ENCODE results near the gene C1orf21. TPM values are rescaled to one million over a fixed set of nuclear protein-coding genes. Genes with fewer than 3 reads are reported as not detected.

C1orf21 gene
- total and polyA plus RNA-seq, 2 of the 4 experiments (the other 2 are of a cell fraction), result 6.4 to 9.9 TPM

- Histone ChIP-seq H2AFZ (replicated peaks; ENCODE audit: low read length, poor library complexity) (no peak overlapping the region), H3K9me1 (ENCODE audit: insufficient read depth, low read length) (no peaks in the 10 kb centered on the region), H3K4me2 (ENCODE audit: low read depth, low read length) (no peak overlapping the region), H3K4me3 (ENCODE audit: insufficient read depth, low read depth, low read length) (no peak overlapping the region), H2BK120ac (ENCODE audit: low read depth, low read length) (no peak overlapping the region), H2AK5ac (ENCODE audit: low read depth, low read length) (no peak overlapping the region), H3K4ac (ENCODE audit: low read depth, low read length) (no peak overlapping the region), H3K23ac (ENCODE audit: low read depth, low read length) (no peak overlapping the region), H3K9ac (ENCODE audit: low read depth, low read length) (no peak overlapping the region), H3K79me1 (ENCODE audit: low read depth in 1 of 2, low read length in 2 of 2) (no peaks in the 10 kb centered on the region), H2BK5ac (ENCODE audit: low read depth, low read length, poor library complexity, severe bottlenecking) (no peak overlapping the region), H2BK15ac (ENCODE audit: low read depth, low read length) (no peak overlapping the region), H3K27me3 (ENCODE audit: control insufficient read depth, insufficient read depth, low read length) (peaks cover 15% of the 10 kb centered on the region), H4K5ac (ENCODE audit: low read depth, low read length) (no peak overlapping the region), H3K14ac (replicated peaks; ENCODE audit: low read depth, low read length) (no peak overlapping the region), H2BK20ac (ENCODE audit: low read depth, low read length) (no peak overlapping the region), H3K18ac (ENCODE audit: low read depth, low read length) (no peak overlapping the region), H3K4me1 (ENCODE audit: control insufficient read depth, insufficient read depth, low read length) (no peaks in the 10 kb centered on the region), H3K27ac (ENCODE audit: insufficient read depth, low read length) (no peak overlapping the region), H3K56ac (ENCODE audit: extremely low read depth, insufficient read depth, low read length) (no peak overlapping the region), H2AK9ac (replicated peaks; ENCODE audit: low read depth, low read length, poor library complexity) (no peak overlapping the region), H4K8ac (ENCODE audit: low read depth in 2 of 2, low read length in 2 of 2) (no peak overlapping the region), H4K91ac (ENCODE audit: insufficient read depth, low read depth, low read length) (no peak overlapping the region), H3K9me3 (ENCODE audit: control insufficient read depth, insufficient read depth, low read length) (no peaks in the 10 kb centered on the region), H4K20me1 (ENCODE audit: insufficient read depth, low read length) (no peaks in the 10 kb centered on the region), H3K36me3 (ENCODE audit: control insufficient read depth, insufficient read depth, low read length) (no peaks in the 10 kb centered on the region)
- dilution Hi-C loops (cut with HindIII; ENCODE audit: low sequenced_read_pairs, unreplicated experiment), result no loop called here
- intact Hi-C loops (cut with micrococcal nuclease), result loop anchor here (5.0 to 10.0 kb wide), 2 partner anchors 448 to 746 kb away; partner anchors contain the start of gene ARPC5
- TF ChIP-seq CTCF (conservative IDR thresholded peaks at IDR 0.05; ENCODE audit: low read depth, low read length) (no peak), BHLHE40 (IDR thresholded peaks at IDR 0.05; ENCODE audit: low read depth, low read length) (no peak), CHD1 (IDR thresholded peaks at IDR 0.05; ENCODE audit: low read depth, low read length) (no peak), RFX5 (IDR thresholded peaks at IDR 0.05; ENCODE audit: low read depth, low read length) (no peak), RCOR1 (IDR thresholded peaks at IDR 0.05; ENCODE audit: insufficient replicate concordance, low read length) (no peak), RAD21 (IDR thresholded peaks at IDR 0.05; ENCODE audit: low read length) (no peak), SMC3 (IDR thresholded peaks at IDR 0.05; ENCODE audit: low read depth, low read length) (no peak), POLR2A (IDR thresholded peaks at IDR 0.05; ENCODE audit: low read depth, low read length) (no peak), CEBPB (IDR thresholded peaks at IDR 0.05; ENCODE audit: low read depth, low read length) (no peak), FOS (IDR thresholded peaks at IDR 0.05; ENCODE audit: low read depth, low read length) (no peak), USF2 (IDR thresholded peaks at IDR 0.05; ENCODE audit: low read depth, low read length) (no peak), MAZ (IDR thresholded peaks at IDR 0.05; ENCODE audit: borderline replicate concordance, low read depth, low read length) (no peak), MXI1 (IDR thresholded peaks at IDR 0.05; ENCODE audit: borderline replicate concordance, low read depth, low read length) (no peak), MAFK (IDR thresholded peaks at IDR 0.05; ENCODE audit: low read depth, low read length) (no peak), ELK1 (IDR thresholded peaks at IDR 0.05; ENCODE audit: borderline replicate concordance, low read depth, low read length) (no peak)
- DNase-seq (no peak), ATAC-seq (ENCODE audit: low read depth) (no peak)
- ChIA-PET POLR2A (ENCODE audit: unreplicated experiment) (no interaction called here), CTCF (no interaction called here)
- in situ Hi-C loops (cut with MboI; ENCODE audit: low sequenced_read_pairs), result no loop called here
- no CpG with 5 or more reads among the region's 1 CpG for WGBS, 2 experiments (ENCODE audit: extremely low coverage in 2 of 2, insufficient read length in 1 of 2)
- no TSS peak for BruUV-seq (replicated peaks)
Observed at GRCh38 chr1:184380468-184380867, 6.4 kb upstream of the C1orf21 start.
